HepG2 (cell line): Measurements from ENCODE around the gene GPR158.

Experiments used
- BRCA1 ChIP-seq: sonication (generic); formaldehyde crosslinking; IDR thresholded peaks from 2 replicates; pipeline ENCODE4 v1.4.0; 2020; ENCODE audit warnings: missing genetic modification reagents
- CTCF ChIP-seq: sonication (generic); formaldehyde crosslinking; IDR thresholded peaks from 2 replicates; pipeline ENCODE4 v1.5.0; 2020; ENCODE audit warnings: mild to moderate bottlenecking, missing genetic modification reagents, moderate library complexity
- FOSL2 ChIP-seq: sonication (generic); formaldehyde crosslinking; IDR thresholded peaks from 2 replicates; pipeline ENCODE4 v1.4.0; 2020; ENCODE audit warnings: missing genetic modification reagents
- FOXJ3 ChIP-seq: sonication (generic); formaldehyde crosslinking; IDR thresholded peaks from 2 replicates; pipeline ENCODE4 v1.4.0; 2020; ENCODE audit warnings: missing genetic modification reagents, mild to moderate bottlenecking, borderline replicate concordance
- JUNB ChIP-seq: sonication (generic); formaldehyde crosslinking; IDR thresholded peaks from 2 replicates; pipeline ENCODE4 v1.8.0; 2022; ENCODE audit warnings: missing genetic modification reagents, mild to moderate bottlenecking, borderline replicate concordance
- NCOA5 ChIP-seq: sonication (generic); formaldehyde crosslinking; IDR thresholded peaks from 2 replicates; pipeline ENCODE4 v1.4.0; 2020; ENCODE audit warnings: missing genetic modification reagents
- POLR2AphosphoS5 ChIP-seq: IDR thresholded peaks from 2 replicates; pipeline ENCODE4 v1.6.1; 2012; ENCODE audit warnings: low read depth, low read length
- RFX5 ChIP-seq: IDR thresholded peaks from 2 replicates; pipeline ENCODE4 v1.6.1; 2011; ENCODE audit warnings: low read depth, low read length, improper control_type of control experiment
- ZBTB39 ChIP-seq: sonication (generic); formaldehyde crosslinking; IDR thresholded peaks from 2 replicates; pipeline ENCODE4 v1.5.0; 2020; ENCODE audit warnings: missing genetic modification reagents
- ZFP1 ChIP-seq: IDR thresholded peaks from 2 replicates; pipeline ENCODE4 v1.6.1; 2016
- ZNF124 ChIP-seq: sonication (generic); formaldehyde crosslinking; IDR thresholded peaks from 2 replicates; pipeline ENCODE4 v1.4.0; 2020; ENCODE audit warnings: missing genetic modification reagents
- TF ChIP-seq, protein P1 (sequence below): sonication (generic); formaldehyde crosslinking; IDR thresholded peaks from 2 replicates; pipeline ENCODE4 v1.4.0; 2020; ENCODE audit warnings: missing genetic modification reagents
- TF ChIP-seq, protein P2 (sequence below), 2 experiments: sonication (generic) in 1 of 2; formaldehyde crosslinking in 1 of 2; IDR thresholded peaks; 2 replicates each; pipeline versions ENCODE4 v1.4.0 to v1.6.1; 2018 to 2020; ENCODE audit warnings: missing genetic modification reagents in 2 of 2, borderline replicate concordance in 1 of 2, low read depth in 1 of 2, mild to moderate bottlenecking in 1 of 2, missing biosample characterization in 1 of 2

DNA sequence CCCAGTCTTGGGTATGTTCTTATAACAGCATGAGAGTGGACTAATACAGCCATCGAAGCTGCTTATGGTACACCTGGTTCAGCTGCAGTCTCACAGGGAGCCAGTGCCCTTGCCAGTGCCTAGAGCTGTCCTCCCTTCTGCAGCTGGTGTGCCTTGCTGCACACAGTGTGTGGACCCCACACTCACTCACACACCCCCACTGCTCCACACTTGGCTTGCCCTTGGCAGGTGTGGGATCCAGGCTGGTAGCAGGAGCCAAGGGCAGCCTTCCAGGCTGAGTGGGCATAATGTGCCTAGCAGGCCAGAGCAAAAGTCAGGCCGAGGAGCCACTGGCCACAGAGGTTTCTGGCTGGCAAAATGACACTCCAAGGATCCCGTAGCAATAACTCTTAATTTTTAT is 217.3 kb downstream of the GPR158 start:
- TF ChIP-seq CTCF (CRISPR knock-in tag) (no peak), ZBTB39 (no peak), RFX5 (no peak), POLR2AphosphoS5 (no peak), FOSL2 (CRISPR knock-in tag) (no peak), JUNB (CRISPR knock-in tag) (no peak), BRCA1 (no peak), ZFP1 (CRISPR knock-in tag) (no peak), FOXJ3 (CRISPR knock-in tag) (no peak), ZNF124 (CRISPR knock-in tag) (no peak), NCOA5 (no peak)
- TF ChIP-seq, protein P1, sequence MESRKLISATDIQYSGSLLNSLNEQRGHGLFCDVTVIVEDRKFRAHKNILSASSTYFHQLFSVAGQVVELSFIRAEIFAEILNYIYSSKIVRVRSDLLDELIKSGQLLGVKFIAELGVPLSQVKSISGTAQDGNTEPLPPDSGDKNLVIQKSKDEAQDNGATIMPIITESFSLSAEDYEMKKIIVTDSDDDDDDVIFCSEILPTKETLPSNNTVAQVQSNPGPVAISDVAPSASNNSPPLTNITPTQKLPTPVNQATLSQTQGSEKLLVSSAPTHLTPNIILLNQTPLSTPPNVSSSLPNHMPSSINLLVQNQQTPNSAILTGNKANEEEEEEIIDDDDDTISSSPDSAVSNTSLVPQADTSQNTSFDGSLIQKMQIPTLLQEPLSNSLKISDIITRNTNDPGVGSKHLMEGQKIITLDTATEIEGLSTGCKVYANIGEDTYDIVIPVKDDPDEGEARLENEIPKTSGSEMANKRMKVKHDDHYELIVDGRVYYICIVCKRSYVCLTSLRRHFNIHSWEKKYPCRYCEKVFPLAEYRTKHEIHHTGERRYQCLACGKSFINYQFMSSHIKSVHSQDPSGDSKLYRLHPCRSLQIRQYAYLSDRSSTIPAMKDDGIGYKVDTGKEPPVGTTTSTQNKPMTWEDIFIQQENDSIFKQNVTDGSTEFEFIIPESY (CRISPR knock-in tag) = no peak
- TF ChIP-seq, protein P2, sequence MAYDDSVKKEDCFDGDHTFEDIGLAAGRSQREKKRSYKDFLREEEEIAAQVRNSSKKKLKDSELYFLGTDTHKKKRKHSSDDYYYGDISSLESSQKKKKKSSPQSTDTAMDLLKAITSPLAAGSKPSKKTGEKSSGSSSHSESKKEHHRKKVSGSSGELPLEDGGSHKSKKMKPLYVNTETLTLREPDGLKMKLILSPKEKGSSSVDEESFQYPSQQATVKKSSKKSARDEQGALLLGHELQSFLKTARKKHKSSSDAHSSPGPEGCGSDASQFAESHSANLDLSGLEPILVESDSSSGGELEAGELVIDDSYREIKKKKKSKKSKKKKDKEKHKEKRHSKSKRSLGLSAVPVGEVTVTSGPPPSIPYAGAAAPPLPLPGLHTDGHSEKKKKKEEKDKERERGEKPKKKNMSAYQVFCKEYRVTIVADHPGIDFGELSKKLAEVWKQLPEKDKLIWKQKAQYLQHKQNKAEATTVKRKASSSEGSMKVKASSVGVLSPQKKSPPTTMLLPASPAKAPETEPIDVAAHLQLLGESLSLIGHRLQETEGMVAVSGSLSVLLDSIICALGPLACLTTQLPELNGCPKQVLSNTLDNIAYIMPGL (CRISPR knock-in tag; IDR thresholded peaks at IDR 0.05; ENCODE audit: borderline replicate concordance in 1 of 2, low read depth in 1 of 2) = no peak
